IMR-90 (cell line): ENCODE results near the gene BYSL. TPM values are rescaled to one million over a fixed set of nuclear protein-coding genes. Genes with fewer than 3 reads are reported as not detected.

ENCODE experiments used
- ATAC-seq: fragments of 200-7000 bp; cut with Tn5 transposase; 2 replicates; pipeline ENCODE4 v1.9.1; 2020; ENCODE audit warnings: low read depth, mild to moderate bottlenecking, moderate library complexity
- BruUV-seq: library from RNA; stranded (reverse); fragments of 400-500 nt; replicated peaks from 2 replicates; lab custom pipeline; 2021; lab: Mats Ljungman, UMichigan
- CTCF ChIA-PET: fragments of 300-600 bp; formaldehyde crosslinking; extraction: SDS; loops from one replicate; lab custom pipeline; 2021; ENCODE audit warnings: antibody characterized with exemption; lab: Yijun Ruan, JAX
- POLR2A ChIA-PET: fragments of 300-600 bp; sonication (Branson Sonifier 250); formaldehyde crosslinking; loops from one replicate; lab custom pipeline; 2022; ENCODE audit warnings: antibody characterized with exemption; ENCODE audit not compliant: unreplicated experiment; lab: Charles Lee
- DNase-seq: peaks from one replicate; pipeline ENCODE4 v3.0.0; 2013
- H2AFZ ChIP-seq: replicated peaks from 2 replicates; pipeline ENCODE3; 2013; ENCODE audit warnings: low read length, mild to moderate bottlenecking; ENCODE audit not compliant: poor library complexity
- H2AK5ac ChIP-seq: 2 replicates; pipeline ENCODE4 v1.6.1; 2013; ENCODE audit warnings: low read depth, low read length, inconsistent platforms
- H2AK9ac ChIP-seq: replicated peaks from 2 replicates; pipeline ENCODE3; 2013; ENCODE audit warnings: mild to moderate bottlenecking, low read depth, low read length, moderate library complexity; ENCODE audit not compliant: poor library complexity
- H2BK120ac ChIP-seq: 2 replicates; pipeline ENCODE4 v1.6.1; 2013; ENCODE audit warnings: low read depth, low read length, inconsistent platforms
- H2BK15ac ChIP-seq: 3 replicates; pipeline ENCODE4 v1.6.1; 2013; ENCODE audit warnings: low read depth, low read length, inconsistent platforms
- H2BK20ac ChIP-seq: 2 replicates; pipeline ENCODE4 v1.6.1; 2013; ENCODE audit warnings: low read depth, mild to moderate bottlenecking, inconsistent platforms, low read length, moderate library complexity
- H2BK5ac ChIP-seq: 2 replicates; pipeline ENCODE4 v1.6.1; 2013; ENCODE audit warnings: mild to moderate bottlenecking, low read depth, low read length, inconsistent platforms; ENCODE audit not compliant: poor library complexity, severe bottlenecking
- H3K14ac ChIP-seq: replicated peaks from 2 replicates; pipeline ENCODE4 v1.6.1; 2013; ENCODE audit warnings: low read depth, low read length, inconsistent platforms
- H3K18ac ChIP-seq: 2 replicates; pipeline ENCODE4 v1.6.1; 2013; ENCODE audit warnings: low read depth, low read length, control low read depth
- H3K23ac ChIP-seq: 2 replicates; pipeline ENCODE4 v1.6.1; 2013; ENCODE audit warnings: low read depth, low read length, inconsistent platforms
- H3K27ac ChIP-seq: 2 replicates; pipeline ENCODE4 v1.5.1; 2013; ENCODE audit warnings: mild to moderate bottlenecking, control low read depth, low read length; ENCODE audit not compliant: insufficient read depth
- H3K27me3 ChIP-seq: 2 replicates; pipeline ENCODE4 v1.6.1; 2013; ENCODE audit warnings: low read length; ENCODE audit not compliant: control insufficient read depth, insufficient read depth
- H3K36me3 ChIP-seq: 2 replicates; pipeline ENCODE4 v1.6.1; 2013; ENCODE audit warnings: low read length, mixed read lengths; ENCODE audit not compliant: control insufficient read depth, insufficient read depth
- H3K4ac ChIP-seq: 2 replicates; pipeline ENCODE4 v1.6.1; 2013; ENCODE audit warnings: low read depth, low read length, inconsistent platforms
- H3K4me1 ChIP-seq: 2 replicates; pipeline ENCODE4 v1.6.1; 2013; ENCODE audit warnings: low read length, mixed read lengths; ENCODE audit not compliant: control insufficient read depth, insufficient read depth
- H3K4me2 ChIP-seq: 2 replicates; pipeline ENCODE4 v1.6.1; 2013; ENCODE audit warnings: low read depth, mild to moderate bottlenecking, control low read depth, low read length, moderate library complexity
- H3K4me3 ChIP-seq: 2 replicates; pipeline ENCODE4 v1.5.1; 2013; ENCODE audit warnings: low read depth, mild to moderate bottlenecking, control low read depth, low read length, moderate library complexity; ENCODE audit not compliant: insufficient read depth
- H3K56ac ChIP-seq: 2 replicates; pipeline ENCODE4 v1.6.1; 2013; ENCODE audit warnings: low read length, inconsistent platforms; ENCODE audit not compliant: insufficient read depth; ENCODE audit errors: extremely low read depth
- H3K79me1 ChIP-seq, 2 experiments: 2 replicates each; pipeline ENCODE4 v1.6.1; 2013; ENCODE audit warnings: low read length in 2 of 2, inconsistent platforms in 1 of 2, low read depth in 1 of 2
- H3K9ac ChIP-seq: 2 replicates; pipeline ENCODE4 v1.6.1; 2013; ENCODE audit warnings: low read depth, low read length, control low read depth
- H3K9me1 ChIP-seq: 2 replicates; pipeline ENCODE4 v1.6.1; 2013; ENCODE audit warnings: low read length, inconsistent platforms; ENCODE audit not compliant: insufficient read depth
- H3K9me3 ChIP-seq: 2 replicates; pipeline ENCODE4 v1.6.1; 2013; ENCODE audit warnings: low read length; ENCODE audit not compliant: control insufficient read depth, insufficient read depth
- H4K20me1 ChIP-seq: 2 replicates; pipeline ENCODE4 v1.6.1; 2013; ENCODE audit warnings: low read length, inconsistent platforms; ENCODE audit not compliant: insufficient read depth
- H4K5ac ChIP-seq: 2 replicates; pipeline ENCODE4 v1.6.1; 2013; ENCODE audit warnings: mild to moderate bottlenecking, low read depth, low read length, control low read depth
- H4K8ac ChIP-seq, 2 experiments: 2 replicates each; pipeline ENCODE4 v1.6.1; 2013; ENCODE audit warnings: low read depth in 2 of 2, low read length in 2 of 2, control low read depth in 1 of 2, inconsistent platforms in 1 of 2
- H4K91ac ChIP-seq: 2 replicates; pipeline ENCODE4 v1.6.1; 2013; ENCODE audit warnings: low read depth, low read length, inconsistent platforms; ENCODE audit not compliant: insufficient read depth
- CHD1 ChIP-seq: IDR thresholded peaks from 2 replicates; pipeline ENCODE4 v1.6.1; 2012; ENCODE audit warnings: low read depth, low read length, improper control_type of control experiment
- MAFK ChIP-seq: IDR thresholded peaks from 2 replicates; pipeline ENCODE4 v1.6.1; 2012; ENCODE audit warnings: low read depth, low read length, improper control_type of control experiment
- WGBS, 2 experiments: methylation state at CpG; one replicate each; pipeline versions ENCODE4 v1.1.5 to v1.1.7; 2013; ENCODE audit warnings: missing lambda C conversion rate in 2 of 2; ENCODE audit not compliant: insufficient read length in 1 of 2; ENCODE audit errors: extremely low coverage in 2 of 2; 5-methylcytosine and 5-hydroxymethylcytosine counted together
- dilution Hi-C: fragments of 300-500 bp; cut with HindIII; formaldehyde crosslinking; loops from one replicate; pipeline ENCODE4 v1.14.3; 2018; ENCODE audit warnings: low sequenced_read_pairs; ENCODE audit not compliant: unreplicated experiment
- in situ Hi-C: fragments of 300-500 bp; cut with MboI; formaldehyde crosslinking; loops from 3 replicates; pipeline ENCODE4 v1.14.3; 2019; ENCODE audit warnings: low sequenced_read_pairs, inconsistent platforms, mixed read lengths
- intact Hi-C: fragments of 100-400 bp; cut with micrococcal nuclease; formaldehyde crosslinking; loops from 2 replicates; pipeline ENCODE4 v1.10.0; 2022
- polyA plus RNA-seq, 3 experiments: library from polyadenylated mRNA; depleted of rRNA; stranded (reverse); fragments of >200 nt; gene quantifications; 2 replicates each; pipeline ENCODE4 v1.2.3, GENCODE V29; 2012; ENCODE audit warnings: low replicate concordance in 1 of 3
- total RNA-seq: library from RNA; depleted of rRNA; stranded (reverse); fragments of >200 nt; gene quantifications from 2 replicates; pipeline ENCODE4 v1.2.3, GENCODE V29; 2012

The BYSL gene
- total and polyA plus RNA-seq, 2 of the 4 experiments (the other 2 are of a cell fraction) = 26.7 to 36.3 TPM

DNA sequence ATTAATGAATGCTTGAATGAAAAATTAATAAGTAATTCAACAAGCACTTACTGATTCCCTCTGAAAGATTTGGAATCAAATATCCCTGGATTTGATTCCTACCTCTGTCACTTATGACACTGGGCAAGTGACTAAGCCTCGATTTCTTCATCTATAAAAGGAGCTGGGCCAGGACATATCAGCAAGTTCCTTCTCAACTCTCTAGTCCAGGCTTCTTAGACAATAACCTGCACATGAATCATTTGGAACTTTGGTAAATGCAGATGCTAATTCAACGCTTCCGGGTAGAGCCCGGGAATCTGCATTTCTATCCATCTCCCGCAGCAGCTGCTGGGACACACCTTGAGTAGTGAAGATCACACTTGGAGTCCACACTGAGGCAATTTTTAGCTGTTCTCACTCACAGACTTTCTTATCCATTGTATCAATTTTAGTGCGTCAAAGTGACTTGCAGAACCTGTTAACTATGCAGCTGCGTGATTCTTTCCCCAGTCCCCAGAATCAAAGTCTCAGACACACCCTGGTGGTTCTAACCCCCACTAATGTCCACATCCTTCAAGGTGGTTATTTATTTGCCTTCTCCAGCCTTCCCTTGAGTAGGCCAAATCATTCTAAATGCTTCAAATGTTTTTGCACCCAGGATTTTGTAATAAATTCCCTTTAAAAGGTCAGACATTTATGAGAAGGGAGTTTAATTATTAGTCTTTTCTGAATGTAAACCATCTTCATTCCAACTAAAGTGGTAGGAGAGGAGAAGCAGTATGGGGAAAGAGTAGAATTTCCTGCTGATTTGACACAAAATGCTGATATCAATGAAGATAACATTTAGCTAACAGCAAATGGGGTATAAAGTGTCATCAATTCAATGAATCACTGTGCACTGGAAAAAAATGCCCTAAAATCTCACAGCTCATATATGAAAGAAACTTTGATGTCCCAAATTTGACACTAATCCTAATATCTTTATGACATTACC, 46.3 kb downstream of the BYSL start:
- H3K9me3 ChIP-seq = no peaks in the 10 kb centered on the region
- peak overlapping the region; percentile 82 for H2BK120ac ChIP-seq
- peaks cover 10% of the 10 kb centered on the region for H3K4me1 ChIP-seq
- H3K27ac ChIP-seq = peak overlapping the region; percentile 76; the same call in 1 of the 2 replicates
- peak overlapping the region; percentile 2; the same call in 1 of the 2 replicates for H2AK5ac ChIP-seq
- CTCF ChIA-PET = interaction anchor here (0.5 to 1.0 kb wide), 2 partner anchors 181 to 1390 kb away, joined by 4 read pairs; no protein-coding TSS in a partner anchor
- H4K91ac ChIP-seq = peak overlapping the region; percentile 78
- TF ChIP-seq CHD1 = no peak
- TF ChIP-seq MAFK = peak; percentile 80
- H3K4ac ChIP-seq = peak overlapping the region; percentile 79
- H2BK5ac ChIP-seq = peak overlapping the region; percentile 62
- 90% methylated on average over 1 of the region's 7 CpGs; no CpG with 5 or more reads in 1 of the 2 experiments for WGBS, 2 experiments
- no TSS peak for BruUV-seq
- no peak overlapping the region for H2AK9ac ChIP-seq
- no peak overlapping the region for H2AFZ ChIP-seq
- peak overlapping the region; percentile 40; the same call in 1 of the 2 replicates for H3K9ac ChIP-seq
- peaks cover 20% of the 10 kb centered on the region for H3K9me1 ChIP-seq
- ATAC-seq (no peak; the same call in 1 of the 2 replicates), DNase-seq (peak; percentile 30)
- POLR2A ChIA-PET = no interaction called here
- peak overlapping the region; percentile 13; the same call in 1 of the 2 replicates for H3K56ac ChIP-seq
- no peak overlapping the region for H3K4me3 ChIP-seq
- H4K5ac ChIP-seq = peak overlapping the region; percentile 74; the same call in 1 of the 2 replicates
- dilution Hi-C loops = no loop called here
- no peaks in the 10 kb centered on the region for H3K79me1 ChIP-seq
- H4K20me1 ChIP-seq = no peaks in the 10 kb centered on the region
- H3K18ac ChIP-seq = peak overlapping the region; percentile 70
- intact Hi-C loops = no loop called here
- no peaks in the 10 kb centered on the region for H3K36me3 ChIP-seq
- H3K14ac ChIP-seq = peak overlapping the region; percentile 44; the same call in 1 of the 2 replicates
- H3K23ac ChIP-seq = peak overlapping the region; percentile 2; the same call in 1 of the 2 replicates
- peak overlapping the region; percentile 46; the same call in 1 of the 2 replicates for H3K4me2 ChIP-seq
- H2BK15ac ChIP-seq = peak overlapping the region; percentile 53; the same call in 1 of the 3 replicates
- in situ Hi-C loops = no loop called here
- no peaks in the 10 kb centered on the region for H3K27me3 ChIP-seq
- H4K8ac ChIP-seq = peak overlapping the region; percentile 43 to 47; a peak in 3 of 4 replicates
- peak overlapping the region; percentile 91 for H2BK20ac ChIP-seq
